Middle frontal gyrus (tissue), 1 donor: Measurements from ENCODE around the gene ATP6V0A4.

Source experiments
- DNase-seq: peaks from one replicate; pipeline ENCODE4 v3.0.0-alpha.2; 2015; ENCODE audit warnings: low spot score; ENCODE audit errors: extremely low spot score

The ATP6V0A4 gene

GRCh38 chr7:138662076-138662990 lies 135.7 kb downstream of the ATP6V0A4 start:
- no peak for DNase-seq

- DNase-seq, result no peak
Measured at GRCh38 chr7:138661069-138661635, 136.8 kb downstream of the ATP6V0A4 start.

GRCh38 chr7:138658889-138659288 lies 139.1 kb downstream of the ATP6V0A4 start:
- DNase-seq, result no peak

- DNase-seq, result no peak
Measured at GRCh38 chr7:138657854-138658386, 140.1 kb downstream of the ATP6V0A4 start.

GRCh38 chr7:138656952-138657351 lies 141.0 kb downstream of the ATP6V0A4 start:
- DNase-seq, result no peak
